Testis (tissue), 3 donors: ENCODE measurements around the gene ZNF518B. TPM values are rescaled to one million over a fixed set of nuclear protein-coding genes. Genes with fewer than 3 reads are reported as not detected.

ENCODE experiments used
- DNase-seq: peaks from one replicate; pipeline ENCODE4 v3.0.0-alpha.2; 2019
- H3K27ac ChIP-seq, 2 donors: fragments of 200-600 bp; sonication (generic); one replicate each; pipeline ENCODE4 v1.5.1; 2019
- H3K27me3 ChIP-seq: fragments of 200-600 bp; sonication (generic); one replicate; pipeline ENCODE4 v1.5.1; 2019
- H3K36me3 ChIP-seq: fragments of 200-600 bp; sonication (generic); one replicate; pipeline ENCODE4 v1.5.1; 2017; ENCODE audit warnings: low read depth; ENCODE audit errors: missing control alignments
- H3K4me1 ChIP-seq: fragments of 200-600 bp; sonication (generic); one replicate; pipeline ENCODE4 v1.5.1; 2019
- H3K4me3 ChIP-seq, 2 donors: fragments of 200-600 bp; sonication (generic); one replicate each; pipeline ENCODE4 v1.5.1; 2017 to 2019
- H3K9me3 ChIP-seq: fragments of 200-600 bp; sonication (generic); one replicate; pipeline ENCODE4 v1.5.1; 2017
- CTCF ChIP-seq, 3 experiments: fragments of 450-650 bp in 2 of 3; fragments of 200-600 bp in 1 of 3; sonication (generic) in 1 of 3; IDR thresholded peaks; one replicate each; pipeline ENCODE4 v1.5.1; 2016 to 2019; ENCODE audit warnings: antibody characterized with exemption in 3 of 3, mild to moderate bottlenecking in 2 of 3, moderate library complexity in 1 of 3
- POLR2A ChIP-seq: fragments of 450-650 bp; IDR thresholded peaks from one replicate; pipeline ENCODE4 v1.6.1; 2017; ENCODE audit warnings: antibody characterized with exemption, mild to moderate bottlenecking, moderate library complexity
- WGBS, 2 donors: methylation state at CpG; one replicate each; pipeline ENCODE4 v1.1.5; 2018; 5-methylcytosine and 5-hydroxymethylcytosine counted together
- intact Hi-C: fragments of 100-400 bp; cut with DNase I; formaldehyde crosslinking; loops from one replicate; pipeline ENCODE4 v1.15.1; 2023; ENCODE audit warnings: low total_unique reads
- polyA plus RNA-seq: library from polyadenylated mRNA; stranded (reverse); fragments of 350-450 nt; fragmentation: Illumina TruSeq; extraction: RNeasy Lipid Tissue Mini Kit (QIAGEN cat#74804); gene quantifications from one replicate; pipeline ENCODE4 v1.2.3, GENCODE V29; 2014; ENCODE audit warnings: low read depth, low replicate concordance; ENCODE audit not compliant: insufficient read depth
- total RNA-seq, 2 donors: library from RNA; depleted of rRNA; stranded (reverse); fragments of >200 nt; gene quantifications; one replicate each; pipeline ENCODE4 v1.2.3, GENCODE V29; 2016

Gene ZNF518B
- total and polyA plus RNA-seq, 3 donors from 2014 or later = 20.9 to 47.1 (median 38.1) TPM

GRCh38 chr4:10416441-10416840 is 40.8 kb downstream of the ZNF518B start:
- no peak for DNase-seq
- TF ChIP-seq CTCF (IDR thresholded peaks at IDR 0.05) = no peak
- no peak for TF ChIP-seq POLR2A
- H3K4me3 ChIP-seq = no peak overlapping the region
- H3K4me1 ChIP-seq = no peaks in the 10 kb centered on the region
- intact Hi-C loops = no loop called here
- 50 to 77% methylated on average over 2 of the region's 2 CpGs for WGBS, 2 donors
- H3K36me3 ChIP-seq = no peaks in the 10 kb centered on the region
- no peaks in the 10 kb centered on the region for H3K27me3 ChIP-seq
- no peaks in the 10 kb centered on the region for H3K9me3 ChIP-seq
- H3K27ac ChIP-seq = no peak overlapping the region

- no peak for DNase-seq
- no peak overlapping the region for H3K4me3 ChIP-seq
- intact Hi-C loops = no loop called here
- no peaks in the 10 kb centered on the region for H3K9me3 ChIP-seq
- no peak overlapping the region for H3K27ac ChIP-seq
- WGBS, 2 donors = 45 to 51% methylated on average over 2 of the region's 2 CpGs
- no peaks in the 10 kb centered on the region for H3K4me1 ChIP-seq
- TF ChIP-seq CTCF (IDR thresholded peaks at IDR 0.05) = no peak
- no peak for TF ChIP-seq POLR2A
- H3K36me3 ChIP-seq = no peaks in the 10 kb centered on the region
- no peaks in the 10 kb centered on the region for H3K27me3 ChIP-seq
Observed at GRCh38 chr4:10413177-10413576, 44.0 kb downstream of the ZNF518B start.

- no peak overlapping the region for H3K27ac ChIP-seq
Observed at GRCh38 chr4:10405672-10406071, 51.6 kb downstream of the ZNF518B start.

GRCh38 chr4:10403633-10404445 is 53.4 kb downstream of the ZNF518B start:
- intact Hi-C loops = loop anchor here (5.0 kb wide), 1 partner anchor 247 kb away; no protein-coding TSS in a partner anchor
- Histone ChIP-seq H3K36me3 (no peaks in the 10 kb centered on the region), H3K27me3 (no peaks in the 10 kb centered on the region), H3K27ac (no peak overlapping the region), H3K9me3 (no peaks in the 10 kb centered on the region), H3K4me3 (no peak overlapping the region), H3K4me1 (no peaks in the 10 kb centered on the region)
- 78 to 80% methylated on average over 6 of the region's 6 CpGs for WGBS, 2 donors
- TF ChIP-seq CTCF (IDR thresholded peaks at IDR 0.05) (peak in 2 of 3 experiments; percentile 20 to 26), POLR2A (no peak)
- peak; percentile 23 for DNase-seq

More at GRCh38 chr4:10405672-10406071, 51.6 kb downstream of the ZNF518B start:
- Histone ChIP-seq H3K27me3 (no peaks in the 10 kb centered on the region), H3K9me3 (no peaks in the 10 kb centered on the region), H3K4me3 (no peak overlapping the region), H3K36me3 (no peaks in the 10 kb centered on the region), H3K4me1 (no peaks in the 10 kb centered on the region)
- no peak for DNase-seq
- 74 to 83% methylated on average over 8 of the region's 8 CpGs for WGBS, 2 donors
- intact Hi-C loops = no loop called here
- no peak for TF ChIP-seq POLR2A
- TF ChIP-seq CTCF (IDR thresholded peaks at IDR 0.05) = no peak
